ENCODE data around the gene CDKN2A.

Gene CDKN2A

GRCh38 chr9:21985964-21986667, 8.1 kb downstream of the CDKN2A start:
- FAIRE-seq: peak; percentile 65
- no peak for DNase-seq (ENCODE audit: extremely low spot score, insufficient read length, low read depth)

- FAIRE-seq (no peak), DNase-seq (ENCODE audit: extremely low spot score, insufficient read length, low read depth) (no peak)
Measured at GRCh38 chr9:21984101-21984500, 10.1 kb downstream of the CDKN2A start.

GRCh38 chr9:21983561-21983935, 10.6 kb downstream of the CDKN2A start:
- no peak for DNase-seq (ENCODE audit: extremely low spot score, insufficient read length, low read depth)
- FAIRE-seq: no peak

DNA sequence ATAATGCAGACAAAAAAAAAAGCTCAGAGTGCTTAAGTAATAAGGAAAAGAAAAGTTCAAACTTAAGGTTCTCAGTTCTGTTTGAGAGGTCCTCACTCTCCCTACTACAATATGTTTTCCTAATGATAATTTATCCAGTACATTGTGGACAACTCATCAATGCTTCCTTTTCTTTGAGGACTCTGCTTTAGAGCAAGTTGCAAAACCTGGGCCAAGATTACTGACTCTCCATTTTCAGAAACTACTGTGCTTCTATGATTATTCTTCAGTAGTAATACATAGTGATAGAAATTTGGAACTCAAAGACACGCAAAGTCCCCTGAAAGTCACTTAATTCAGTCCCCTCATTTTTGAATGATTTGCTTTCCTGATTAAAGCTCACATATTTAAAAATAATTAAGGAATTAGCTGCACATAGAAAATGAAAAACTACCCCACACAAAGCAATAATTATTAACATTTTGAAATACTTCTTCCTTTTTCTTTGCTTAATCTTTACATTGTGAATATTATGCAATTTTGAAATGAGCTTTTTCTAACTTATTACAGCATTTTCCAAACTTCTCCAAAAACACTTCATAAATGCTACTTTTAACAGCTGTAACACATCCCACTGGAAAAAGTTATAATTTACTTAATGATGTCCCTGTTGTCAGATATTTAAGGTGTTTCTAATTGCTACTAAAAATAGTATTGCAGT, 11.2 kb downstream of the CDKN2A start:
- FAIRE-seq (peak; percentile 31), DNase-seq (ENCODE audit: extremely low spot score, insufficient read length, low read depth) (no peak)

- FAIRE-seq (no peak), DNase-seq (ENCODE audit: extremely low spot score, insufficient read length, low read depth) (no peak)
Measured at GRCh38 chr9:21982391-21982790, 11.8 kb downstream of the CDKN2A start.

- DNase-seq (ENCODE audit: extremely low spot score, insufficient read length, low read depth) (no peak), FAIRE-seq (no peak)
Measured at GRCh38 chr9:21976334-21976875, 17.8 kb downstream of the CDKN2A start.

DNA sequence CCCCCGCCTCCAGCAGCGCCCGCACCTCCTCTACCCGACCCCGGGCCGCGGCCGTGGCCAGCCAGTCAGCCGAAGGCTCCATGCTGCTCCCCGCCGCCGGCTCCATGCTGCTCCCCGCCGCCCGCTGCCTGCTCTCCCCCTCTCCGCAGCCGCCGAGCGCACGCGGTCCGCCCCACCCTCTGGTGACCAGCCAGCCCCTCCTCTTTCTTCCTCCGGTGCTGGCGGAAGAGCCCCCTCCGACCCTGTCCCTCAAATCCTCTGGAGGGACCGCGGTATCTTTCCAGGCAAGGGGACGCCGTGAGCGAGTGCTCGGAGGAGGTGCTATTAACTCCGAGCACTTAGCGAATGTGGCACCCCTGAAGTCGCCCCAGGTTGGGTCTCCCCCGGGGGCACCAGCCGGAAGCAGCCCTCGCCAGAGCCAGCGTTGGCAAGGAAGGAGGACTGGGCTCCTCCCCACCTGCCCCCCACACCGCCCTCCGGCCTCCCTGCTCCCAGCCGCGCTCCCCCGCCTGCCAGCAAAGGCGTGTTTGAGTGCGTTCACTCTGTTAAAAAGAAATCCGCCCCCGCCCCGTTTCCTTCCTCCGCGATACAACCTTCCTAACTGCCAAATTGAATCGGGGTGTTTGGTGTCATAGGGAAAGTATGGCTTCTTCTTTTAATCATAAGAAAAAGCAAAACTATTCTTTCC, 19.3 kb downstream of the CDKN2A start:
- FAIRE-seq (peak; percentile 63), DNase-seq (ENCODE audit: extremely low spot score, insufficient read length, low read depth) (peak; percentile 23)

DNA sequence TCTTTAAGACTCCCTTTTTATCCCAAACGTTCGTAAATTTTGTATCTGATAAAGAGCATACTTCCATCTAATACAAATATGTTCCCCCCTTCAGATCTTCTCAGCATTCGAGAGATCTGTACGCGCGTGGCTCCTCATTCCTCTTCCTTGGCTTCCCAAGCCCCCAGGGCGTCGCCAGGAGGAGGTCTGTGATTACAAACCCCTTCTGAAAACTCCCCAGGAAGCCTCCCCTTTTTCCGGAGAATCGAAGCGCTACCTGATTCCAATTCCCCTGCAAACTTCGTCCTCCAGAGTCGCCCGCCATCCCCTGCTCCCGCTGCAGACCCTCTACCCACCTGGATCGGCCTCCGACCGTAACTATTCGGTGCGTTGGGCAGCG, 19.9 kb downstream of the CDKN2A start:
- no peak for FAIRE-seq

GRCh38 chr9:21972361-21972760, 21.8 kb downstream of the CDKN2A start:
- DNase-seq (ENCODE audit: extremely low spot score, insufficient read length, low read depth) (no peak), FAIRE-seq (no peak)

More for the DNA sequence above, 19.9 kb downstream of the CDKN2A start:
- no peak for DNase-seq (ENCODE audit: extremely low spot score, insufficient read length, low read depth)

DNA sequence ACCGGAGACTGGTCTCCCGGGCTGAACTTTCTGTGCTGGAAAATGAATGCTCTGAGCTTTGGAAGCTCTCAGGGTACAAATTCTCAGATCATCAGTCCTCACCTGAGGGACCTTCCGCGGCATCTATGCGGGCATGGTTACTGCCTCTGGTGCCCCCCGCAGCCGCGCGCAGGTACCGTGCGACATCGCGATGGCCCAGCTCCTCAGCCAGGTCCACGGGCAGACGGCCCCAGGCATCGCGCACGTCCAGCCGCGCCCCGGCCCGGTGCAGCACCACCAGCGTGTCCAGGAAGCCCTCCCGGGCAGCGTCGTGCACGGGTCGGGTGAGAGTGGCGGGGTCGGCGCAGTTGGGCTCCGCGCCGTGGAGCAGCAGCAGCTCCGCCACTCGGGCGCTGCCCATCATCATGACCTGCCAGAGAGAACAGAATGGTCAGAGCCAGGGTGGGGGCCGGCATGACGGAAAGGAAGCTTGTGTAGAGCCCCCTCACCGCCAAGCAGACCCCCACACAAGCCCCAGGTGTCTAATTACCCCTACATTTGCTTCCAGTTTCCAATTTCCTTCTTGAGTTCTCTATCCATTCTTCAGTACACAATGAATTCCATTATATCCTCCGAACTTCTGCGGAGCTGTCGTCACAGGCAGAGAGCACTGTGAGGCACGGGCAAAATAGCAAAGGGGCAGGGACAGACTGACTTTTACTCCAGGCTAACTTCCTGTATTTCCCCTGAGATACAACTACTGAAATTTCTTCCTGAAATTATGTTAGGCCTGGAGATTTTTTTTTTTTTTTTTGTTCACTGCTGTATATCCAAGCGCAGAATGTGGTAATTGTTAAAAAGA, 23.2 kb downstream of the CDKN2A start:
- DNase-seq (ENCODE audit: extremely low spot score, insufficient read length, low read depth) (no peak), FAIRE-seq (no peak)

GRCh38 chr9:21969951-21970799, 24.0 kb downstream of the CDKN2A start:
- DNase-seq (ENCODE audit: extremely low spot score, insufficient read length, low read depth) (no peak), FAIRE-seq (no peak)

DNA sequence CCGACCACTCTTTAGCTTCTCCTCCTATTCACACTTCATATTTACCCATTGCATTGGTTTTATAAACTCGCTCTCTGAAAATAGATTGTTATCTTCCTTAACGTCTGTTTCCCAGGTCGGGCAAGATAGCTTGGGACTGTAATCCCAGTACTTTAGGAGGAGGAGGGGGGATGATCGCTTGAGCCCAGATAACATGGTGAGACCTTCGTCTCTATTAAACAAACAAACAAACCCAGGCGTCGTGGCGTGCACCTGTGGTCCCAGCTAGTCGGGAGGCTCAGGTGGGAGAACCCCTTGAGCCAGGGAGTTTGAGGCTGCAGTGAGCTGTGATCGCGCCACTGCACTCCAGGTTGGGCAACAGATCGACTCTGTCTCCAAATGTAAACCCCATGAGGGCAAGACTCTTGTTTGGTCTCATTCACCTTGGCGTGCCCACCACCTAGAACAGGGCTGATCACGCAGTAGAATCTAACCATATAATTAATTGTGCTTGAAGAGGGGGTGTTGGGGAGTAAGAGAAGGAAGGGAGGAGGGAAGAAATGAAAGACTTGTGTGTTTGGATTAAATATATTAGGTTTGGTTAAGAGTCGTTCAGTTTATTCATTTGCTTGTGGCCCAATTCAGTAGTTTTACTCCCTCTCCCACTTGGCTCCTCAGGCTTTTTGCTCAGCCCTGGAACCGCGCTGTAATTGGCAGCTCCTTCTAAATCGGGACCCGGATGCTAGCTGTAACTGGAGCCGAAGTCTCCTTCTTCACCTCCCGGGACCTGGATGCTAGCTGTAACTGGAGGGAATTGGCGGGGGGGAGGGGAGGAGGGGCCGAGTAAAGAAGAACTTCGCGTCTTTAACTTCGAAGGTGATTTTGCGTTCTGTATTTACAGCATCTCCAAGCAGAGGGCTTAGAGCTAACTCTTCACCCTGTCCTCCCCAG, 24.9 kb downstream of the CDKN2A start:
- no peak for DNase-seq (ENCODE audit: extremely low spot score, insufficient read length, low read depth)
- no peak for FAIRE-seq

DNA sequence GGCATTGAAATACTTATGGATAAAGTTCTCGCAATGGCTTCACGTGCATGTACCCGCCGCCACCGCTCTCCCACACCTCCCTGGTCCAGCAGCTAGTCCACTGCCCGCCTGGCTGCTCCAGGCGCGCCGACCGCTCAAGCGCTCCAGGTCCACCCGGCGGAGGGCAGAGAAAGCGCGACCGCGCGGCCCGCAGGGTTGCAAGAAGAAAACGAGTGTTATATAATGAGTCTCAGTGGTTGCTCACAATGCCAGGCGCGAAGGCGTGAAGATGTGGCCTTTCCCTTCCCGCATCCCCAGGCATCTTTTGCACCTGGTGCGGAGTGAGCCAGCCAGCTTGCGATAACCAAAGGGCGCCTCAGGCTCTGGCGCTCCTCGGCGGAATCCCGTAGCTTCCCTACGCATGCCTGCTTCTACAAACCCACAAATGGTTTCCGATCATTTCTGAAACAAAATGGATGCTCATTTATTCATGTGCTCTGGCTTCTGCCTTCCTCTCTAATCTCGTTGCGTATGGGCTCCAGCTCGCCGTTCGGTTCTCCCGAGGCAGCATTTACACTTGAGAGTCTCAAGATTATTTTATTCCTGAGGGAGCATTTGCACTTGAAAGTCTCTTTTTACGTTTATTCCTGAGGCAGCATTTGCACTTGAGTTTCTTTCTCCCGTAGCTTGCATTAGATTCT, 25.7 kb downstream of the CDKN2A start:
- no peak for DNase-seq (ENCODE audit: extremely low spot score, insufficient read length, low read depth)
- FAIRE-seq: no peak

- FAIRE-seq (no peak), DNase-seq (ENCODE audit: extremely low spot score, insufficient read length, low read depth) (no peak)
Measured at GRCh38 chr9:21967702-21968101, 26.5 kb downstream of the CDKN2A start.

GRCh38 chr9:21967169-21967568, 27.0 kb downstream of the CDKN2A start:
- DNase-seq (ENCODE audit: extremely low spot score, insufficient read length, low read depth) (no peak), FAIRE-seq (no peak)

DNA sequence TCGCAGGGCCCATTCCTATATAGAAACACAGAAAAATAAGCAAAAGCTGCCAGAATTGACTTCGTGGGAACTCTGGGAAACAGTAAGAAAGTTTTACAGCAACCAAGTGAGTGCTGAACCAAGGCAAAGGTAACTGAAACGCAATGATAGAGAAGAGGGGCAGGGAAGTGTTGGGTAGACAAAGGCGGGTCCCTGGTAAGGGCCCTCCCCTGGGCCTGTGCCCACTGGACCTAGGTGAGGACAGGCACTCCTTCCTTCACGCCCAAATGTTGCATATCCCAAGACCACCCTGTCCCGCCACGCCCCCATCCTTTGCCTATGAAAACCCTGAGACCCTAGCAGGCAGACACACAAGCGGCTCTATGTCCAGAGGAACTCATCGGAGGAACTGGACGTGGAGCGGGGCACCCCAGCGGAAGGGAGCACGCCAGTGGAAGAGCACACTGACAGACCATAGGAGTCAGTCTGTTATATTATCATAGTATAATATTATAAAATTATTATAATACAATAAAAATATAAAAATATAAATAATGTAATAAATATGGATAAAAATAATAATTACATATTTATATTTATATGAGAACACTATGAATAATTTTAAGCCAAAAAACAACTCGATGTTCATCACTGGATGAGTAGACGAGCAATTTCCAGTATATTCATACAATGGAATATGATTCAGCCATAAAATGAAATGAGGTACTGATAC, 27.9 kb downstream of the CDKN2A start:
- no peak for DNase-seq (ENCODE audit: extremely low spot score, insufficient read length, low read depth)
- no peak for FAIRE-seq

GRCh38 chr9:21965401-21965951, 28.7 kb downstream of the CDKN2A start:
- DNase-seq (ENCODE audit: extremely low spot score, insufficient read length, low read depth): peak; percentile 39
- FAIRE-seq: peak; percentile 70

All from GM18507 (cell line).